ENCODE data around the gene PRDX5. TPM values are rescaled to one million over a fixed set of nuclear protein-coding genes. Genes with fewer than 3 reads are reported as not detected.

PRDX5 gene
- total and polyA plus RNA-seq, 8 donors: 59.0 to 245 (median 88.6) TPM

- Histone ChIP-seq H3K4me1 (peaks cover 0 to 6% (median 0%) of the 10 kb centered on the region in 3 donors), H3K27me3 (no peaks in the 10 kb centered on the region), H3K27ac (no peak overlapping the region), H3K4me3 (no peak overlapping the region), H3K9me3 (no peaks in the 10 kb centered on the region), H3K36me3 (no peaks in the 10 kb centered on the region)
- no peak for FAIRE-seq
- no peak for DNase-seq
- WGBS, 2 donors: 90 to 93% methylated on average over 11 of the region's 11 CpGs
- no peak for TF ChIP-seq CTCF (IDR thresholded peaks at IDR 0.05)
- intact Hi-C loops (cut with DNase I): no loop called here
- ATAC-seq: no peak
Observed at GRCh38 chr11:64324692-64325469, 7.0 kb downstream of the PRDX5 start.

- intact Hi-C loops (cut with DNase I): no loop called here
- TF ChIP-seq CTCF (IDR thresholded peaks at IDR 0.05): no peak
- Histone ChIP-seq H3K36me3 (no peaks in the 10 kb centered on the region), H3K27ac (no peak overlapping the region), H3K9me3 (no peaks in the 10 kb centered on the region), H3K27me3 (no peaks in the 10 kb centered on the region), H3K4me3 (no peak overlapping the region), H3K4me1 (peaks cover 4 to 12% (median 8%) of the 10 kb centered on the region in 3 donors)
- WGBS, 2 donors: 83 to 90% methylated on average over 2 of the region's 2 CpGs
- DNase-seq: no peak
- no peak for FAIRE-seq
- ATAC-seq: no peak
Observed at GRCh38 chr11:64327375-64327774, 9.5 kb downstream of the PRDX5 start.

- Histone ChIP-seq H3K4me3 (no peak overlapping the region), H3K36me3 (no peaks in the 10 kb centered on the region), H3K27me3 (no peaks in the 10 kb centered on the region), H3K4me1 (peaks cover 4 to 12% (median 8%) of the 10 kb centered on the region in 3 donors), H3K9me3 (no peaks in the 10 kb centered on the region), H3K27ac (no peak overlapping the region)
- intact Hi-C loops (cut with DNase I): no loop called here
- WGBS, 2 donors: 62 to 71% methylated on average over 3 of the region's 3 CpGs
- ATAC-seq: no peak
- FAIRE-seq: no peak
- TF ChIP-seq CTCF (IDR thresholded peaks at IDR 0.05): no peak
- DNase-seq: no peak
Observed at GRCh38 chr11:64327993-64328392, 10.1 kb downstream of the PRDX5 start.

- Histone ChIP-seq H3K4me3 (no peak overlapping the region), H3K27ac (no peak overlapping the region), H3K27me3 (no peaks in the 10 kb centered on the region), H3K36me3 (no peaks in the 10 kb centered on the region), H3K4me1 (peaks cover 4 to 12% (median 8%) of the 10 kb centered on the region in 3 donors), H3K9me3 (no peaks in the 10 kb centered on the region)
- TF ChIP-seq CTCF (IDR thresholded peaks at IDR 0.05): no peak
- intact Hi-C loops (cut with DNase I): no loop called here
- DNase-seq (no peak), ATAC-seq (no peak), FAIRE-seq (no peak)
- 78 to 80% methylated on average over 11 of the region's 11 CpGs for WGBS, 2 donors
Observed at GRCh38 chr11:64330888-64331287, 13.0 kb downstream of the PRDX5 start.
